GM12872 (cell line): ENCODE data around the gene PIANP.

Experiments
- CTCF ChIP-seq: IDR thresholded peaks from 3 replicates; pipeline ENCODE4 v1.5.1; 2011; ENCODE audit warnings: low read depth, mild to moderate bottlenecking, low read length, moderate library complexity; ENCODE audit not compliant: insufficient read depth

The PIANP gene

GRCh38 chr12:6653342-6653741 is 47.3 kb downstream of the PIANP start:
- TF ChIP-seq CTCF: no peak

GRCh38 chr12:6652391-6652790 is 48.2 kb downstream of the PIANP start:
- no peak for TF ChIP-seq CTCF

GRCh38 chr12:6650832-6651231 is 49.8 kb downstream of the PIANP start:
- TF ChIP-seq CTCF: no peak

GRCh38 chr12:6647083-6647604 is 53.5 kb downstream of the PIANP start, which contains the start of gene ACRBP:
TSS of gene ACRBP (minus strand) at chr12:6647432. CDS start at chr12:6647366, 66 bp downstream.
- no peak for TF ChIP-seq CTCF

GRCh38 chr12:6646276-6647082 is 54.1 kb downstream of the PIANP start:
- no peak for TF ChIP-seq CTCF

- no peak for TF ChIP-seq CTCF
Observed at GRCh38 chr12:6644903-6645302, 55.7 kb downstream of the PIANP start.

- no peak for TF ChIP-seq CTCF
Observed at GRCh38 chr12:6644257-6644596, 56.4 kb downstream of the PIANP start.
